NOMO-1 (cell line): ENCODE measurements around the gene GNGT2.

Experiments used
- DNase-seq, 2 experiments: peaks; one replicate each; lab custom pipeline; 2025; ENCODE audit not compliant: unreplicated experiment in 2 of 2; lab: John Stamatoyannopoulos, UW

GNGT2 gene

DNA sequence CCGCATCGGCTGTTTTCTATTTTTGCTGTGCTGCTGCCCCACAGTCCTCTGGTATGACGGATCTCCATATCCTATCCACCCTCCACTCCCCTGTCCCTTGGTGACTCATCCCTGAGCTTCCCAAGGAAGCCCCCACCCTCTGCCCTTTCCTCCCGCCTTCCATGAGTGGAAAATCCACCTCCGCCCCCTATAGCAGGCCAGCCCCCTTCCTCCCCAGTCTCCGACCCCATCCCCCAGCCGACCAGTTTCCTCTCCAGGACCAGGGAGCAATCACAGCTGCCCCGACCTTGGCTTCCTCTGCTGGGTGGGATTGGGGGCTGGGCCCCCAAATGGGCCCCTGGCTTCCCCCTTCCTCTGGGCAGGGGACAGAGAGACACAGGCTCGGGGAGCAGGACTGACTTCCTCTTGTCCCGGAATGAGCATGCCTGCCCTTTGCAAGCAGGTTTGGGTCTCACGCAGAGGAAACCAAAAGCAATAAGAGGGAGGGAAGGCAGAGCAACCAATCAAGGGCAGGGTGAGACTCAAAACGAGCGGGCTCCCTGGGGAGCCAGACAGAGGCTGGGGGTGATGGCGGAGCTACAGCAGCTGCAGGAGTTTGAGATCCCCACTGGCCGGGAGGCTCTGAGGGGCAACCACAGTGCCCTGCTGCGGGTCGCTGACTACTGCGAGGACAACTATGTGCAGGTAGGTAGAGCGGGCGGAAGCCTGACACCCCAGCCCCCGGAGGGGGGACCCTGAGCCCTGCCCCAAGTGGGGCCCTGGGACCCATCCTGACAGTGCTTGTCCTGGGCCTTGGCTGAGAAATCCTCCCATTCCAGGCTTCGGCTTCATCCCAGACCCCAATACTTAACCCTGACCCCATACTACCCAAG is at the start of gene GNGT2, which contains the start of gene ABI3:
GNGT2 (minus strand) TSS at position 417 of the 872 bp plus-strand sequence. CDS start 3,152 bp downstream, outside the sequence.
ABI3 (plus strand) TSS at position 550 of the 872 bp plus-strand sequence; CDS start at position 568, 18 bp downstream.
- peak; percentile 30 to 39 for DNase-seq

DNA sequence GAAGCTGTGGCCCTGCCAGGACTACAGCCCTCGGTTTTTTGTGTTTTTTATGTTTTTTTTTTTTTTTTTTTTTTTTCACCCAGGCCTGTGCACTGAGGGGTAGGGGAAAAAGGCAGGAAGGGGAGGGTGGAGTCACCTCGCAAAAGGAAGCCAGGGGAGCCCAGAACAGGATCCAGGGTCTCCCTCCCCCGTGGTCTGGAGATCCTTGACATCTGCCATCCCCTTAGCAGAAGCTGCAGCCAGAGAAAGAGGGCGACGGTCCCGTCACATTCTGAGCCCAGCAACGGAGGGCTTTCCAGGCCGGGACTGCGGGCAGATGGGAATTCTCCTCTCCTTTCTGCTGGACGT is 49.3 kb upstream of the GNGT2 start:
- DNase-seq: no peak

- DNase-seq: no peak
These were observed 48.0 kb upstream of the GNGT2 start for GRCh38 chr17:49258394-49258793.

DNA sequence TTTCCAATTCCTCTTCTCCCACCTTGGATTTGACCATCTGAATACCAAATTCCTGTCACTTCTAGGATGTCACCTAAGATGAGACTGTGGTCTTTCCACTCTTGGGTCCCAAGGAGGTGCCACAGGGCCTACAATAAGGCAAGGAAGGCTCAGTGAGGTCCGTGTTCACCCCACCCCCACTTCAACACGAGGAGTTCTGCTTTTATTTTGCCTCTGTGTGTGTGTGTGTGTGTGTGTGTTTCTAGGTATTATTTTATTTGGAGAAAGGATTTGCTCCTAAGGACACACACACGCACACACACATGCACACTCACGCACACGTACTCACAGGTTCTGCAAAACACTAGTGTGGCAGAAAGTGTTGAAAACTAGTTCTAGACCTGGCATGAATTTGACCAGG is 44.8 kb upstream of the GNGT2 start:
- DNase-seq: peak in 1 of 2 experiments; percentile 9

- no peak for DNase-seq
These were observed 43.7 kb upstream of the GNGT2 start for GRCh38 chr17:49254066-49254465.

DNA sequence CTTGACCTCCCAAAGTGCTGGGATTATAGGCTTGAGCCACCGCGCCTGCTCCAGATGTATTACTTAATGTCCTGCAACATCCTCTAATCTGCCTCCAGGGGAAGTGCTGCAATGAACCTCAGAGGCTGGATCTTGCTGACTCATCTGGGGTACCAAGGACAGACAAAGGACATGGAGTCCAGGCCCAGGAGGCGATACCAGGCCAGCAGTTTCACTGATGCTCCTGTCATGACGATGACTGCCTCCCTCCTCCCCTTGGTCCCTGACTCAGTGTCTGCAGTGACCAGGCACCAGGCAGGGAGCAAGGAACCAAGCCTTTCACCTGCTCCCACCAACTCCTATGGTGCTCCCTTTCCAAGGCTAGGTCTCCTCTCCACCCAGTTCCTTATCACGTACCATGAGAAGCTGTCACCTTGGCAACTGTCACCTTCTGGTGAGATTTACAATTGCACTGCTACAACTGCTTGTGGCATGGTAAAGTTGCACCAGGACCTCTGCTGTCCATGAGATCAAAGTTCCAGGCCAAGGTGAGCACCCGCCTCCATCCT is 41.8 kb upstream of the GNGT2 start:
- peak; percentile 53 to 81 for DNase-seq

GRCh38 chr17:49249890-49250522 is 39.6 kb upstream of the GNGT2 start:
- DNase-seq: no peak

DNA sequence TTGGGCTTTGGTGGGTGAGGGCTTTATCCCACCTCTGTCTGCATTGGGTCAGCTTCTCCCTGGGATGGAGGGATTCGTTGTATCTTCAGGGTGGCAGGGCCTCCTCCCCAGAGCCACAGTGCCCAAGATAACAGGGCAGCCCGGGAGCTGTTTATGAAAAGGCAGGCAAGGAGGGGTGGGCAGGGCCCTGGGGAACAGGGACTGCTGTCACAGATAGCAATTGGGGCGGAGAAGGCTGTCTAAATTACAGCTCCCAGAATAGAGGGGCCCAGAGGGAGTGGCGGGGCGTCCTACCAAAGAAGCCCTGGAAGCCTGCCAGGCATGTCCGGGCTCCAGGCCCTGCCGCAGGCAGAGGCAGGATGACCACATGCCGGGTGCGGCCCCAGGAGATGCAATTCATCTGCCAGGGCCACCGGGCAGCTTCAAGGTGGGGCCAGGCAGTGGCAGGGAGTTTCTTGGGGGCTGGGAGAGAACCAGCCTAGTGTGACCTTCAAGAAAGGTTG is 39.0 kb upstream of the GNGT2 start:
- DNase-seq: no peak

DNA sequence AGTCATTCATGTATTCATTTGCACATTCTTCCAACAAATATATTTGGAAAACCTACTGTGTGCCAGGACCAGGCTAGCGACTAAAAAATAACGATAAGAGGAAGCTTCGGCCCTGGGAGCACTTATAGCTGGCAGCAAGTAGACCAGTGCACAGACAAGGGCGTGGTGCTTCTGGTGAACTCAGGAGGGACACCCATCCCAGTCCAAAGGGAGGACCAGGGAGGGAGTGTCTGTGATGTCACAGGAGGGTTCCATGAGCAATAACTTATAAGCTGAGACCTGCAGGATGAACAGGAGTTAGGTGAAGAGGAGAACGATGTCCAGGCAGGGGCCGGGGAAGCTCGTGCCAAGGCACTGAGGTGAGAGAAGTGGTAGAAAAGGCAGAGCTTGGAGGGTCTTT is 37.6 kb upstream of the GNGT2 start:
- no peak for DNase-seq

GRCh38 chr17:49244839-49245238 is 34.5 kb upstream of the GNGT2 start:
- no peak for DNase-seq

DNA sequence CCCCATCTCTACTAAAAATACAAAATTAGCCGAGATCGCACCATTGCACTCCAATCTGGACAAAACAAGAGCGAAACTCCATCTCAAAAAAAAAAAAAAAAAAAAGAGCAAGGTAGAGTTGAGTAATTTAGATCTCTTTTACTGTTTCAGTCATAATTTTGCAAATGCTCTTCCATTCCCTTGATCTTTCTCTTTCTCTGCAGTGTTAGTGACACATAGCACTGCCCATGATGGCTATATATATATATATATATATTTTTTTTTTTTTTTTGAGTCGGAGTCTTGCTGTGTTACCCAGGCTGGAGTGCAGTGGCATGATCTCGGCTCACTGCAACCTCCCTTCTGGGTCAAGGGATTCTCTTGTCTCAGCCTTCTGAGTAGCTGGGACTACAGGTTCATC is 32.4 kb upstream of the GNGT2 start:
- DNase-seq: no peak

GRCh38 chr17:49241692-49242397 is 31.5 kb upstream of the GNGT2 start:
- DNase-seq: no peak

- no peak for DNase-seq
These were observed 30.7 kb upstream of the GNGT2 start for GRCh38 chr17:49241040-49241439.

DNA sequence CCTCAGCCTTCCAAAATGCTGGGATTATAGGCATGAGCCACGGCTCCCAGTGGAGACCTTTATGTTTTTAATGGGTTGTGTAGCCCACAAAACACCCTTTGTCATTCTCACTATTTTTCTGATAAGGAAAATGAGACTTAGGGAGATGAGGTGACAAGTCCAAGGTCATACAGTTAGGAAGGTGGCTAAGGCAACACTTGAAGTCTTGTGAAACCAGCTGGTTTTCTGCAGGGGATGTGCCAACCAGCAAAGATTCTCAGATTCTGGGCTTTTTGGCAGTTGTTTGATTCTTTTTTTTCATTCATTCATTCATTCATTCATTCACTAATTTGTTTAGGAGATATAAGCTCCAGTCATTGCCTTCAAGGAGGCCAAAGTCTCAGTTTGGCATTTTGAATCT is 30.2 kb upstream of the GNGT2 start:
- DNase-seq: no peak

- no peak for DNase-seq
These were observed 29.6 kb upstream of the GNGT2 start for GRCh38 chr17:49239963-49240362.

DNA sequence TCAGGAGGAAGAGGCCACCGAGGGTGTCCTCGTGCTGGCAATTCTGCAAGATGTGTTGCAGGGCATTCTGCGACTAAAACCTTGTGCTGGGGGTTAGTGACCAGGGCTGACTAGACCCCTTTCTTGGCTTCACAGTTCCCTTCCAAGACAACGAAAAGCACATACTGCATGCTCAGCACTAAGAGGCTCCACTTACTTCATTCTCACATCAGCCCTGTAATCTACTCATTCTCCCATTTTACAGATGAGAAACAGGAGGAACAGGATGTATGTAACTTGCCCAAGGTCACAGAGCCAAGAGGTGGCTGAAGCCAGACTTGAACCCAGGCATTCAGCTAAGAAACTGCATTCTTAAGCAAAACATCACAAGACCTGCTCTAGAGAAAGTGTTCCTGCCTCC is 25.5 kb upstream of the GNGT2 start:
- no peak for DNase-seq

DNA sequence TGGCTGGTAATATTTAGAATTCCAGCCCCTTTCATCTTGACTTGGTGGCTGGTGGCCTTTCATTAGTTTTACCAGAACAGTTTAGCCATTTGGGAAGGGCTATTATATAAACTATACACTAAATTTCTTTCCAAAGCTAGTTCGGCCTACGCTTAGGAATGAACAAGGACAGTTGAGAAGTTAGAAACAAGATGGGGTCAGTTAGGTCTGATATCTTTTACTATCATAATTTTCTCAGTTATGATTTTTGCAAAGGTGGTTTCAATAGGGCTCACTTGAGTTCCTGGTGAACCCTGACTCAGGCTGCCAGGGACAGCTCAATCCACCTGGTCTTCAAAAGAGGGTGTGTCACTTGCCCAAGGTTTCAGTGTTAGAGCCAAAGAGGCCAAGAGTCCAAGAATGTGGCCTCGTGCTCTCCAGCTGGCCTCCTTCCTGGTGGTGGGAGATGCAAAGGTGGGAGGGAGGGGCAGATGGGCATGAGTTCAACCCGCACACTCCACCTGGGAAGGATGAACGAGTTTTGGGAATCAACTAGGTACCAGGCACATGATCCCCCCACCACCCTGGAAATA is 24.2 kb upstream of the GNGT2 start:
- no peak for DNase-seq

DNA sequence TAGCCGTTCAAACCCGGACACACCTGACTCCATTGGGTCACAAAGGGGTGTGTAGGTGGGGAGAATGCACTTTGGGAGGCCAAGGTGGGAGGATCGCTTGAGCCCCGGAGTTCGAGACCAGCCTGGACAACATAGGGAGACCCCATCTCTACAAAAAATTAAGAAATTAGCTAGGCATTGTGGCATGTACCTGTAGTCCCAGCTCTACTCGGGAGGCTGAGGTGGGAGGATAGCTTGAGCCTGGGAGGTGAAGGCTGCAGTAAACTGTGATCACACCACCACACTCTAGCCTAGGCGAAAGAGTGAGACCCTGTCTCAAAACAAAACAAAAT is 21.2 kb upstream of the GNGT2 start:
- DNase-seq: no peak

- DNase-seq: peak; percentile 81 to 83
These were observed 20.5 kb upstream of the GNGT2 start, which contains the start of gene PHOSPHO1 for GRCh38 chr17:49230636-49231562. Gene PHOSPHO1 (minus strand): TSS chr17:49230787. CDS start chr17:49226691, 4,096 bp downstream.
